AG04449 (cell line): ENCODE results near the gene VCL.

Experiments used
- CTCF ChIA-PET: fragments of 350-600 bp; formaldehyde crosslinking; extraction: SDS; loops from one replicate; lab custom pipeline; 2021; ENCODE audit warnings: antibody characterized with exemption; lab: Yijun Ruan, JAX
- POLR2A ChIA-PET: fragments of 400-600, 350-600 bp; formaldehyde crosslinking; extraction: SDS; loops from one replicate; lab custom pipeline; 2020; ENCODE audit warnings: antibody characterized with exemption, inconsistent platforms; lab: Yijun Ruan, JAX
- DNase-seq: peaks from one replicate; pipeline ENCODE4 v3.0.0-alpha.2; 2010; ENCODE audit warnings: low read depth, low spot score
- H3K4me3 ChIP-seq: 2 replicates; pipeline ENCODE4 v1.5.1; 2011; ENCODE audit warnings: low read depth, mild to moderate bottlenecking, control low read depth, low read length
- TF ChIP-seq, protein P1 (sequence below): IDR thresholded peaks from one replicate; pipeline ENCODE4 v1.5.1; 2011; ENCODE audit warnings: mild to moderate bottlenecking, moderate library complexity, low read length, control low read depth, inconsistent platforms; ENCODE audit not compliant: insufficient read depth; ENCODE audit errors: missing control alignments

VCL gene

DNA sequence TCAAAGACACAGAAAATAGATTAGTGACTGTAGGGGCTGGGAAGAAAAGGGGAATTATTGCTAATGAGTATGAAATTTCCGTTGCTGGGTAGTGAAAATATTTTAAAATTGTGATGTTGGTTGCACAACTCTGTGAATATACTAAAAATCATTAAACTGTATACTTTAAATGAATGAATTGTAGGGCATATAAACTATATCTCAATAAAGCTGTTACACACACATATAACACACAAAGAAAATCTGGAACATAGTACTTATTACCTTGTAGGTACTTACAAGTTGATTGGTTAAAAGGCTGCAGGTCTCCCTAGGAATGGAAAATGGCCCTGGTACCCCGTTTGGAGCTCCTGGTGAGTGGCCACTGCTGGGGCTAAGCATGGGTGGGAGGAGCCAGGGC is 27.1 kb upstream of the VCL start:
- TF ChIP-seq, protein P1, sequence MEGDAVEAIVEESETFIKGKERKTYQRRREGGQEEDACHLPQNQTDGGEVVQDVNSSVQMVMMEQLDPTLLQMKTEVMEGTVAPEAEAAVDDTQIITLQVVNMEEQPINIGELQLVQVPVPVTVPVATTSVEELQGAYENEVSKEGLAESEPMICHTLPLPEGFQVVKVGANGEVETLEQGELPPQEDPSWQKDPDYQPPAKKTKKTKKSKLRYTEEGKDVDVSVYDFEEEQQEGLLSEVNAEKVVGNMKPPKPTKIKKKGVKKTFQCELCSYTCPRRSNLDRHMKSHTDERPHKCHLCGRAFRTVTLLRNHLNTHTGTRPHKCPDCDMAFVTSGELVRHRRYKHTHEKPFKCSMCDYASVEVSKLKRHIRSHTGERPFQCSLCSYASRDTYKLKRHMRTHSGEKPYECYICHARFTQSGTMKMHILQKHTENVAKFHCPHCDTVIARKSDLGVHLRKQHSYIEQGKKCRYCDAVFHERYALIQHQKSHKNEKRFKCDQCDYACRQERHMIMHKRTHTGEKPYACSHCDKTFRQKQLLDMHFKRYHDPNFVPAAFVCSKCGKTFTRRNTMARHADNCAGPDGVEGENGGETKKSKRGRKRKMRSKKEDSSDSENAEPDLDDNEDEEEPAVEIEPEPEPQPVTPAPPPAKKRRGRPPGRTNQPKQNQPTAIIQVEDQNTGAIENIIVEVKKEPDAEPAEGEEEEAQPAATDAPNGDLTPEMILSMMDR = no peak
- no peak for DNase-seq
- CTCF ChIA-PET = interaction anchor here (1.1 kb wide), 2 partner anchors 11 to 14 kb away, joined by 3 read pairs; no protein-coding TSS in a partner anchor
- no peak overlapping the region for H3K4me3 ChIP-seq
- POLR2A ChIA-PET = no interaction called here

DNA sequence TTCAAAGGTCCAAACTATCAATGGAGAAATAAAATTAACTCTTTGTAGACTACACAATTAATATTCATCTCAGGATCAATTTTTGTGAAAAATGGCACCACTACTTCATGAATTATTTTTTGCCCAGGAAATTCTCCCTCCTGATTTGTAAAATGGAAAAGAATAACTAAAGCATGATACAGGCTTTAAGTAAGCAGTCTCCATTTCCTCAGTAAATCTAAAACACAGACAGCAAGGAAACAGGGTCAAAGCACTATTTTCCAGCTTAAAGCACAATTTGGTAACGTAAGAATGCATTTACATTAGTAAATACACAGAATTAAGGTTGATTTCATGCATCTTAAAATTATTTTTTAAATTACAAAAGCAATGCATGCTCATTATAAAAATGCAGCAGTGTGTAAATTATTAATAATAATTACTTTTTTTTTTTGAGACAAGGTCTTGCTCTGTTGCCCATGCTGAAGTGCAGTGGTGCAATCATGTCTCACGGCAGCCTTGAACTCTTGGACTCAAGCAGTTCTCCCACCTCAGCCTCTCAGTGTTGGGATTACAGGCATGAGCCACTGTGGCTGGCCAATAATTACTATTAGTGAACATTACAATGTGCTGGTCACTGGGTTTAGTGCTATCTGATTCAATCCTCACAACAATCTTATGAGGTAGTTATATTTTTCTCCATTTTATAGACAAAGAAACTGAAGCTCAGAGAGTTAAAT is 26.1 kb upstream of the VCL start:
- no peak overlapping the region for H3K4me3 ChIP-seq
- ChIA-PET POLR2A (interaction anchor here (0.7 kb wide), 1 partner anchor 82 kb away, joined by 3 read pairs; no protein-coding TSS in a partner anchor), CTCF (interaction anchor here (0.8 kb wide), 1 partner anchor 109 kb away, joined by 4 read pairs; no protein-coding TSS in a partner anchor)
- TF ChIP-seq, protein P1 = no peak
- no peak for DNase-seq

DNA sequence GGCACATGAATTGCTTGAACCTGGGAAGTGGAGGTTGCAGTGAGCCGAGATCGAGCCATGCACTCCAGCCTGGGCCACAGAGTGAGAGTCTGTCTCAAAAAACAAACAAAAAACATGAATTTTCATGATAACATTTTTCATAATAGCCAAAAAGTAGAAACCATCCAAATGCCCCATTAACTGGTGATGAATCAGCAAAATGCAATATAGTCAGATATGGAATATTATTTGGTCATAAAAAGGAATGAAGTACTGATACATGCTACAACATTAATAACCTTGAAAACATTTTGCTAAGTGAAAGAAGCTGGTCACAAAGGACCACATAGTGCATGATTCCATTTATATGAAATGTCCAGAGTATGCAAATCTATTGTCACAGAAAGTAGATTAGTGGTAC is 24.5 kb upstream of the VCL start:
- DNase-seq = no peak
- CTCF ChIA-PET = no interaction called here
- H3K4me3 ChIP-seq = no peak overlapping the region
- TF ChIP-seq, protein P1 = no peak
- POLR2A ChIA-PET = no interaction called here

DNA sequence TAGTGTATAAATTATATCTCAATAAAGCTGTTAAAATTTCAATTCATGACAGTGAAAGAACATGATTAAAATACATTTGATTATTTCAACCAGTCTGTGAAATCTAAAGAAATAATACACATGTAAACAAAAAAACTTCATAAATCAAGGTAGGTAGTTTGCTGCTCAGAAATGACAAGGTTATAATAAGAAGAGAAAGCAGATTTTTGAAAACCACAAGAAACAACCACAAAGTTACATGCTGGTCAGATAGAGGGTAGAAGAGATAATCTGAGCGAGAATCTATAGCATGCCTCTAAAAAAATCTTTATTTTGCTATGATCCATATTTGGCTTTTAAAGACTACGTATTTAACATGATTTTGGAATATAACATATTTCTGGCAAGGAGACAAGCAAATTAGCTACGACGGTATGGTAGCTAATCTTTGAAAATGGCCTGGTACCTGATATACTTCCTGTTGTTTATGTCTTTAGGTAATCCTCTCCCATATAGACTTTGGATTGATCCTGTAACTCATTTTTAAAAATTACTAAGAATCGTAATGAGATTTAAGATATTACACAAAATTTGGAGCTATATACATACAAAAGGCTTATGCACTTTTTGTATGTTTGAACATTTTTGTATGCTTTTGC is 23.5 kb upstream of the VCL start:
- TF ChIP-seq, protein P1 = no peak
- CTCF ChIA-PET = interaction anchor here (1.0 to 1.2 kb wide), 2 partner anchors 34 to 107 kb away, joined by 3 to 4 read pairs; no protein-coding TSS in a partner anchor

DNA sequence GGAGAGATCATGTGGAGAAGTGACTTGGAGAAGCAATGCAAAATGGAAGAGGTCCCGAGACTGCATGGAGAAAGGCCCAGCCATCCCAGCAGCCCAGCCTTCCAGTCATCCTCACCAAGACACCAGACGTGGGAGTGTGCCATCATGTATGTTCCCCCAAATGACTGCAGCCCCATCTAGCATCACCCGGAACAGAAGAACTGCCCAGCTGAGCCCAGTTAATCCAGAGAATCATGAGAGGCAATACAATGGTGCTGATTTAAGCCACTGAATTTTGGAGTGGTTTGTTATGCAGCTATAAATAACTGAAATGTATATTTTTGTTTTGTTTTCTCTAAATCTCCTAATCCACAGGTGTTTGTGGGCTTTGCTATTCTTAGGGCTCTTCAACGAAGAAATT is 22.5 kb upstream of the VCL start:
- DNase-seq = no peak
- ChIA-PET CTCF (interaction anchor here (1.2 kb wide), 1 partner anchor 35 kb away, joined by 4 read pairs; no protein-coding TSS in a partner anchor), POLR2A (no interaction called here)
- no peak overlapping the region for H3K4me3 ChIP-seq
- TF ChIP-seq, protein P1 = no peak

More for the DNA sequence above, 23.5 kb upstream of the VCL start:
- POLR2A ChIA-PET = no interaction called here
- no peak overlapping the region for H3K4me3 ChIP-seq
- DNase-seq = no peak
